ENCODE results near the gene ECE2.

ECE2 gene

DNA sequence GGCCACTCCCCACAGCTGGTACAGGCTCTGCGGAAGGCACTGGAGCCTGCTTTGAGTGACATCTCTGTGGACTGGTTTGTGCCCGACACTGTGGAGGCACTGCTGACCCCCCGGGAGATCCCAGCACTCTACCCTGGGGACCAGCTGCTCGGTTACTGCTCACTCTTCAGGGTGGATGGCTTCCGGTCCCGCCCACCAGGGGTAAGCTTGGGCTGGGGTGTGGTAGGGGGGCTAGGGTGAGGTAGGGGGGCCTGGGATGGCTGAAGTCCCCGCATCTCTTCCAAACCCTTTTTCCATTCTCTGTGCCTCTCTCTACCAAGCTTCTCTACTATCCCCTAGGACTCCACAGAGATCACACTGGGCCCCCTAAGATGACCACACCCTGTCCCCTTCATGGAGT lies 38.6 kb upstream of the ECE2 start:
- no peak overlapping the region for H3K27ac ChIP-seq

DNA sequence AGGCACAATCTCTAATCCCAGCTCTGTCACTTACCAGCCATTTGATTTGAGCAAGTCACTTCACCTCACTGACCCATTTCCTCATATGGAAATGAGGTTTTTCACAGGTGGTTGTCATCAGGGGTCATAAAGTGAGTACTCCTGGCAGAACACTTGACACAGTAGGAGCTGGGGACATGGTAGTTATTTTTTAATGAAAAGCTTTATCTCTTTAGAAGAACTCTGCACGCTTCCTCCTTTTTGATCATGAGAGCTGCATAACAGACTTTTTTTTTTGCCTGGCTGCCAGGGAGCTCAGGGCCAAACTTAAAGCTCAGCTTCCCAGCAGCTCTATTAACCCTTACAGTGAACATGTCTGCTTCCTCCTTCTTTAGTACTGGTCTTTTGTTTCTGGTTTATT lies 38.0 kb upstream of the ECE2 start:
- no peak overlapping the region for H3K27ac ChIP-seq
- TF ChIP-seq ZFX (IDR thresholded peaks at IDR 0.05): no peak
- TF ChIP-seq, protein P1, sequence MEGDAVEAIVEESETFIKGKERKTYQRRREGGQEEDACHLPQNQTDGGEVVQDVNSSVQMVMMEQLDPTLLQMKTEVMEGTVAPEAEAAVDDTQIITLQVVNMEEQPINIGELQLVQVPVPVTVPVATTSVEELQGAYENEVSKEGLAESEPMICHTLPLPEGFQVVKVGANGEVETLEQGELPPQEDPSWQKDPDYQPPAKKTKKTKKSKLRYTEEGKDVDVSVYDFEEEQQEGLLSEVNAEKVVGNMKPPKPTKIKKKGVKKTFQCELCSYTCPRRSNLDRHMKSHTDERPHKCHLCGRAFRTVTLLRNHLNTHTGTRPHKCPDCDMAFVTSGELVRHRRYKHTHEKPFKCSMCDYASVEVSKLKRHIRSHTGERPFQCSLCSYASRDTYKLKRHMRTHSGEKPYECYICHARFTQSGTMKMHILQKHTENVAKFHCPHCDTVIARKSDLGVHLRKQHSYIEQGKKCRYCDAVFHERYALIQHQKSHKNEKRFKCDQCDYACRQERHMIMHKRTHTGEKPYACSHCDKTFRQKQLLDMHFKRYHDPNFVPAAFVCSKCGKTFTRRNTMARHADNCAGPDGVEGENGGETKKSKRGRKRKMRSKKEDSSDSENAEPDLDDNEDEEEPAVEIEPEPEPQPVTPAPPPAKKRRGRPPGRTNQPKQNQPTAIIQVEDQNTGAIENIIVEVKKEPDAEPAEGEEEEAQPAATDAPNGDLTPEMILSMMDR (conservative IDR thresholded peaks at IDR 0.05): no peak

More for the DNA sequence above, 38.6 kb upstream of the ECE2 start:
- TF ChIP-seq, protein P1 (conservative IDR thresholded peaks at IDR 0.05): no peak
- TF ChIP-seq ZFX (IDR thresholded peaks at IDR 0.05): no peak

GRCh38 chr3:184238246-184238818 lies 37.5 kb upstream of the ECE2 start:
- no peak overlapping the region for H3K27ac ChIP-seq
- TF ChIP-seq ZFX (IDR thresholded peaks at IDR 0.05): no peak
- TF ChIP-seq, protein P1 (conservative IDR thresholded peaks at IDR 0.05): no peak

- H3K27ac ChIP-seq: no peak overlapping the region
- no peak for TF ChIP-seq ZFX (IDR thresholded peaks at IDR 0.05)
- TF ChIP-seq, protein P1 (conservative IDR thresholded peaks at IDR 0.05): no peak
Observed at GRCh38 chr3:184239221-184239620, 36.6 kb upstream of the ECE2 start.

DNA sequence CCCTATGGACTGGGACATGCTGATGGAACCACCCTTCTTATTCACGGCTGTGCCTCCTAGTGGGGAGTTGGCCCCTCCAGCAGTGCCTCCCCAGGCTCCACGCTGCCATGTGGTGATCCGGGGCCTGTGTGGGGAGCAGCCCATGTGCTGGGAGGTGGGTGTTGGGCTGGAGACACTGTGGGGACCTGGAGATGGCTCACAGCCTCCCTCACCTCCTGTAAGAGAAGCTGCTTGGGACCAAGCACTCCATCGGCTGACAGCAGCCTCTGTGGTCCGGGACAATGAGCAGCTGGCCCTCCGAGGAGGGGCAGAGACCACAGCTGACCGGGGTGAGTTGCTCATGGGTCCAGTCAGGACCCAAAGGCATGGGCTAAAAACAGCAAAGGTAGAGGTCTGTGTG lies 36.1 kb upstream of the ECE2 start:
- no peak for TF ChIP-seq ZFX (IDR thresholded peaks at IDR 0.05)
- TF ChIP-seq, protein P1 (conservative IDR thresholded peaks at IDR 0.05): no peak
- no peak overlapping the region for H3K27ac ChIP-seq

DNA sequence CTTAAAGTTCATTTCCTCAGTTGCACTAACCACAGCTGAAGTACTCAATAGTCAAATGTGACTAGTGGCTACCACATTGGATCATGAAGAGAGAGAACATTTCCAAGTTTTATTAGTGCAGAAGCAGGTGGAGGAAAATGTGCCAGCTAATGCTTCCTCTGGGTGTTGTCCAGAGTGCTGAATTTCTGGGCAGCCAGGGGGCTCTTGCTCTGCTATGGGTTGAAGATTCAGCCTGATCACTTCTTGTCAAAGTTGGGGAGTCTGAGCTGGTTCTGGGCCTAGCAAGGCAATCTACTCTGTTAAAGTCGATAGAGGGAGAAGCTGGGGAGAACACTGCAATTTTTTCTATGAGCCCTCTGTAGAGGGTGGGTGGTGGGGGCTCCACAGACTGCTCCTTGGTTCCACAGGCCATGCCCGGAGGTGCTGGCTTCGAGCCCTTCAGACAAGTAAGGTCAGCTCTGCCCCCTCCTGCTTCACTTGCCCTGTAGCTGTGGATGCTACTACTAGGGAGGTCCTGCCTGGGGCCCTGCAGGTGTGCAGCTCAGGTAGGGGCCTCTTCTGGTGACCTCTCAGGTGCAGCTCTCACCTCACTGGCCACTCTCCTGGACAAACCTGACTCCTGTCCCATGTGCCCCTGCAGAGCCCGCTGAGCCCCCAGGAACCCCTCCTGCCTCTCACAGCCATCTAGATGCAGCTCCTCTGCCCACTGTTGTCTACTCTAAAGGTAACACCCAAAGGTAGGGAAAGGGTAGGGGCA lies 35.3 kb upstream of the ECE2 start:
- no peak overlapping the region for H3K27ac ChIP-seq
- no peak for TF ChIP-seq ZFX (IDR thresholded peaks at IDR 0.05)
- TF ChIP-seq, protein P1 (conservative IDR thresholded peaks at IDR 0.05): no peak

- TF ChIP-seq, protein P1 (conservative IDR thresholded peaks at IDR 0.05): no peak
- no peak for TF ChIP-seq ZFX (IDR thresholded peaks at IDR 0.05)
- peak overlapping the region; percentile 21; the same call in 1 of the 2 replicates for H3K27ac ChIP-seq
Observed at GRCh38 chr3:184241141-184241446, 34.7 kb upstream of the ECE2 start.
